Stimulated activated CD8-positive, alpha-beta memory T cell treated with anti-CD3 and anti-CD28 coated beads, Interleukin-12 subunit alpha, Interleukin-12 subunit beta, amount 100 ng/mL, for 4 hours (primary cell): ENCODE measurements around the gene FOS.
"Not testable (repeated sequence)": the region's sequence is repeated elsewhere in the genome, so short reads cannot be mapped to it uniquely, and the experiment has no call there.

ENCODE experiments used
- DNase-seq: peaks from one replicate; pipeline ENCODE4 v3.0.0-alpha.2; 2020; ENCODE audit warnings: low read depth

The FOS gene

GRCh38 chr14:75278422-75279152 is at the start of gene FOS:
Gene FOS, plus strand, starts transcription at chr14:75278828. Its CDS starts 155 bp downstream, at chr14:75278983.
- peak; percentile 82 for DNase-seq

- no peak for DNase-seq
These were observed 48.9 kb upstream of the FOS start for GRCh38 chr14:75229661-75230139.

GRCh38 chr14:75230140-75230792 is 48.4 kb upstream of the FOS start:
- DNase-seq: peak; percentile 38

- no peak for DNase-seq
These were observed 47.3 kb upstream of the FOS start for GRCh38 chr14:75231320-75231719.

GRCh38 chr14:75232191-75232590 is 46.4 kb upstream of the FOS start:
- no peak for DNase-seq

- DNase-seq: no peak
These were observed 46.0 kb upstream of the FOS start for GRCh38 chr14:75232597-75232996.

- no peak for DNase-seq
These were observed 44.2 kb upstream of the FOS start for GRCh38 chr14:75234173-75235115.

GRCh38 chr14:75235198-75235597 is 43.4 kb upstream of the FOS start:
- not testable (repeated sequence) for DNase-seq

GRCh38 chr14:75236467-75236866 is 42.2 kb upstream of the FOS start:
- DNase-seq: no peak

GRCh38 chr14:75236901-75237419 is 41.7 kb upstream of the FOS start:
- no peak for DNase-seq

- DNase-seq: no peak
These were observed 39.7 kb upstream of the FOS start for GRCh38 chr14:75238756-75239455.

- DNase-seq: no peak
These were observed 37.8 kb upstream of the FOS start for GRCh38 chr14:75240781-75241180.

GRCh38 chr14:75242546-75243273 is 35.9 kb upstream of the FOS start:
- DNase-seq: no peak

- DNase-seq: no peak
These were observed 34.5 kb upstream of the FOS start for GRCh38 chr14:75244121-75244520.

- no peak for DNase-seq
These were observed 31.9 kb upstream of the FOS start for GRCh38 chr14:75246546-75247285.

- peak; percentile 39 for DNase-seq
These were observed 31.2 kb upstream of the FOS start for GRCh38 chr14:75247286-75247922.

- no peak for DNase-seq
These were observed 30.7 kb upstream of the FOS start for GRCh38 chr14:75247939-75248338.

- DNase-seq: peak; percentile 63
These were observed 29.2 kb upstream of the FOS start for GRCh38 chr14:75249251-75249957.

- DNase-seq: no peak
These were observed 28.7 kb upstream of the FOS start for GRCh38 chr14:75249958-75250336.
